HUES64 (cell line): ENCODE data around the gene KLF8.

ENCODE experiments used
- H3K27ac ChIP-seq: 2 replicates; pipeline ENCODE4 v1.7.0; 2013; ENCODE audit warnings: low read depth, low read length, inconsistent platforms
- H3K27me3 ChIP-seq: 2 replicates; pipeline ENCODE4 v1.6.1; 2013; ENCODE audit warnings: mild to moderate bottlenecking, low read length; ENCODE audit not compliant: insufficient read depth
- H3K36me3 ChIP-seq: 2 replicates; pipeline ENCODE4 v1.6.1; 2013; ENCODE audit warnings: mild to moderate bottlenecking, low read length; ENCODE audit not compliant: insufficient read depth
- H3K4me1 ChIP-seq: 2 replicates; pipeline ENCODE4 v1.6.1; 2013; ENCODE audit warnings: mild to moderate bottlenecking, low read length, moderate library complexity; ENCODE audit not compliant: insufficient read depth
- H3K4me3 ChIP-seq: 2 replicates; pipeline ENCODE4 v1.5.1; 2013; ENCODE audit warnings: mild to moderate bottlenecking, low read length, moderate library complexity
- H3K9ac ChIP-seq: 2 replicates; pipeline ENCODE4 v1.6.1; 2013; ENCODE audit warnings: mild to moderate bottlenecking, low read depth, low read length
- H3K9me3 ChIP-seq: 2 replicates; pipeline ENCODE4 v1.6.1; 2013; ENCODE audit warnings: low read depth, low read length; ENCODE audit not compliant: insufficient read depth
- WGBS: fragments of 150-250, 120-280 bp; methylation state at CpG from one replicate; pipeline ENCODE4 v1.1.7; 2013; ENCODE audit warnings: missing lambda C conversion rate; 5-methylcytosine and 5-hydroxymethylcytosine counted together

KLF8 gene

GRCh38 chrX:56310581-56310980 lies 78.4 kb downstream of the KLF8 start:
- no peaks in the 10 kb centered on the region for H3K36me3 ChIP-seq
- H3K27me3 ChIP-seq: no peaks in the 10 kb centered on the region
- WGBS: 93% methylated on average over 2 of the region's 2 CpGs
- H3K9ac ChIP-seq: no peak overlapping the region
- H3K27ac ChIP-seq: no peak overlapping the region
- no peaks in the 10 kb centered on the region for H3K4me1 ChIP-seq
- H3K9me3 ChIP-seq: no peaks in the 10 kb centered on the region
- no peak overlapping the region for H3K4me3 ChIP-seq

- no peaks in the 10 kb centered on the region for H3K9me3 ChIP-seq
- no peak overlapping the region for H3K9ac ChIP-seq
- H3K27me3 ChIP-seq: no peaks in the 10 kb centered on the region
- H3K4me1 ChIP-seq: no peaks in the 10 kb centered on the region
- 90% methylated on average over 3 of the region's 3 CpGs for WGBS
- H3K36me3 ChIP-seq: no peaks in the 10 kb centered on the region
- no peak overlapping the region for H3K27ac ChIP-seq
- no peak overlapping the region for H3K4me3 ChIP-seq
Measured at GRCh38 chrX:56313308-56313707, 81.2 kb downstream of the KLF8 start.

GRCh38 chrX:56314334-56314733 lies 82.2 kb downstream of the KLF8 start:
- Histone ChIP-seq H3K36me3 (no peaks in the 10 kb centered on the region), H3K9ac (no peak overlapping the region), H3K4me3 (no peak overlapping the region), H3K9me3 (no peaks in the 10 kb centered on the region), H3K4me1 (no peaks in the 10 kb centered on the region), H3K27me3 (no peaks in the 10 kb centered on the region), H3K27ac (no peak overlapping the region)
- WGBS: 61% methylated on average over 2 of the region's 3 CpGs

- Histone ChIP-seq H3K36me3 (no peaks in the 10 kb centered on the region), H3K4me1 (no peaks in the 10 kb centered on the region), H3K4me3 (no peak overlapping the region), H3K9me3 (no peaks in the 10 kb centered on the region), H3K27me3 (no peaks in the 10 kb centered on the region), H3K9ac (no peak overlapping the region), H3K27ac (no peak overlapping the region)
- WGBS: 75% methylated on average over 2 of the region's 2 CpGs
Measured at GRCh38 chrX:56318076-56318475, 85.9 kb downstream of the KLF8 start.

- H3K27ac ChIP-seq: no peak overlapping the region
- no peak overlapping the region for H3K4me3 ChIP-seq
Measured at GRCh38 chrX:56319165-56319564, 87.0 kb downstream of the KLF8 start.

More at GRCh38 chrX:56319165-56319564, 87.0 kb downstream of the KLF8 start:
- Histone ChIP-seq H3K27me3 (no peaks in the 10 kb centered on the region), H3K4me1 (no peaks in the 10 kb centered on the region), H3K9ac (no peak overlapping the region), H3K36me3 (no peaks in the 10 kb centered on the region), H3K9me3 (no peaks in the 10 kb centered on the region)
